HUDEP-2 (cell line): Measurements from ENCODE around the gene DCAF17.
"Not testable (repeated sequence)": the region's sequence is repeated elsewhere in the genome, so short reads cannot be mapped to it uniquely, and the experiment has no call there.

Source experiments
- DNase-seq, 76 experiments: peaks; one replicate each; lab custom pipeline; 2025; ENCODE audit not compliant: unreplicated experiment in 76 of 76; lab: John Stamatoyannopoulos, UW

Gene DCAF17

GRCh38 chr2:171441470-171441869, 7.4 kb downstream of the DCAF17 start:
- DNase-seq = no peak

- peak in 2 of 76 experiments; percentile 7 to 18 for DNase-seq
Measured at GRCh38 chr2:171447675-171448074, 13.6 kb downstream of the DCAF17 start.

- DNase-seq = no peak
Measured at GRCh38 chr2:171451074-171451473, 17.0 kb downstream of the DCAF17 start.

GRCh38 chr2:171452773-171453172, 18.7 kb downstream of the DCAF17 start:
- no peak for DNase-seq

- DNase-seq = no peak
Measured at GRCh38 chr2:171459498-171459897, 25.5 kb downstream of the DCAF17 start.

- no peak for DNase-seq
Measured at GRCh38 chr2:171460537-171460936, 26.5 kb downstream of the DCAF17 start.

- DNase-seq = no peak
Measured at GRCh38 chr2:171469176-171469575, 35.1 kb downstream of the DCAF17 start.

- DNase-seq = no peak
Measured at GRCh38 chr2:171470129-171470528, 36.1 kb downstream of the DCAF17 start.

- no peak for DNase-seq
Measured at GRCh38 chr2:171475979-171476378, 42.0 kb downstream of the DCAF17 start.

GRCh38 chr2:171478345-171478744, 44.3 kb downstream of the DCAF17 start:
- no peak for DNase-seq

- DNase-seq = no peak
Measured at GRCh38 chr2:171479154-171479814, 45.3 kb downstream of the DCAF17 start.

- no peak for DNase-seq
Measured at GRCh38 chr2:171480908-171481307, 46.9 kb downstream of the DCAF17 start.

- no peak for DNase-seq
Measured at GRCh38 chr2:171482308-171482707, 48.3 kb downstream of the DCAF17 start.

- DNase-seq = no peak
Measured at GRCh38 chr2:171482877-171483276, 48.9 kb downstream of the DCAF17 start.

GRCh38 chr2:171483793-171484192, 49.8 kb downstream of the DCAF17 start:
- no peak for DNase-seq

GRCh38 chr2:171485116-171485515, 51.1 kb downstream of the DCAF17 start:
- no peak for DNase-seq

GRCh38 chr2:171487201-171487600, 53.2 kb downstream of the DCAF17 start:
- no peak for DNase-seq

- DNase-seq = no peak
Measured at GRCh38 chr2:171487803-171488259, 53.8 kb downstream of the DCAF17 start.

GRCh38 chr2:171490577-171490976, 56.6 kb downstream of the DCAF17 start:
- no peak for DNase-seq

GRCh38 chr2:171491292-171491691, 57.3 kb downstream of the DCAF17 start:
- no peak for DNase-seq

- no peak for DNase-seq
Measured at GRCh38 chr2:171492664-171493063, 58.6 kb downstream of the DCAF17 start.

GRCh38 chr2:171497664-171498063, 63.6 kb downstream of the DCAF17 start:
- not testable (repeated sequence) for DNase-seq

GRCh38 chr2:171505374-171505773, 71.3 kb downstream of the DCAF17 start:
- no peak for DNase-seq
